ENCODE data around the gene STIL. TPM values are rescaled to one million over a fixed set of nuclear protein-coding genes. Genes with fewer than 3 reads are reported as not detected.
"Not testable (repeated sequence)": the region's sequence is repeated elsewhere in the genome, so short reads cannot be mapped to it uniquely, and the experiment has no call there.

The STIL gene
- total RNA-seq, 1 experiment from 2014 or later, result 29.7 TPM

DNA sequence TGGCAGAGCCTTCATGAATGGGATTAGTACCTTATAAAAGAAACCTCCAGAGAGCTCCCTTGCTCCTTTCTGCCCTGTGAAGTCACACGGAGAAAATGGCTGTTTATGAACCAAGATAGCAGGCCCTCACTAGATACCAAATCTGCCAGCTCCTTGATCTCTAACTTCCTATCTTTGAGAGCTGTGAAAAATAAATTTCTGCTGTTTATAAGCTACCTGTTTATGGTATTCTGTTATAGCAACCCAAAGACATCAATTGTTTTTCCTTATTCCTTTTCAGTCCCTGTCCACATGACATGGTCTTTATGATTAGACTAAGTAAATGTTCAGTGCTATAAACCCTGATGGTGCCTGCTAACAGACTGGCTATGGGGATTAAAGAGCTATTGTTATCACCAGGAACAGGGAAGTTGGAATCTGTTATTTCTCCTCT lies 9.7 kb upstream of the STIL start:
- no peak overlapping the region for H3K27ac Mint-ChIP-seq

DNA sequence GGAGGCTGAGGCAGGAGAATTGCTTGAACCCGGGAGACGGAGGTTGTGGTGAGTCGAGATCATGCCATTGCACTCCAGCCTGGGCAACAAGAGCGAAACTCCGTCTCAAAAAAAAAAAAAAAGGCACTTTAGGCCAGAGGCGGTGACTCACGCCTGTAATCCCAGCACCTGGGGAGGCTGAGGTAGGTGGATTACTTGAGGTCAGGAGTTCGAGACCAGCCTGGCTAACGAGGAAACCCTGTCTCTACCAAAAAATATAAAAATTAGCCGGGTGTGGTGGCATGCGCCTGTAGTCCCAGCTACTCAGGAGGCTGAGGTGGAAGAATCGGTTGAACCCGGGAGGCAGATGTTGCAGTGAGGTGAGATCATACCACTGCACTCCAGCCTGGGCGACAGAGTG lies 6.0 kb upstream of the STIL start:
- H3K9me3 Mint-ChIP-seq; H3K4me3 Mint-ChIP-seq; CTCF ChIA-PET; H3K4me1 Mint-ChIP-seq; H3K27me3 Mint-ChIP-seq (ENCODE audit: low read depth); DNase-seq (ENCODE audit: low spot score); H3K36me3 Mint-ChIP-seq; POLR2A ChIA-PET; ATAC-seq; H3K27ac Mint-ChIP-seq: not testable (repeated sequence)

More for the DNA sequence above, 9.7 kb upstream of the STIL start:
- DNase-seq (ENCODE audit: low spot score), result no peak
- ChIA-PET POLR2A (interaction anchor here (0.8 kb wide), 1 partner anchor 10 kb away, joined by 5 read pairs; the partner anchor contains the start of gene STIL), CTCF (interaction anchor here (1.5 to 1.6 kb wide), 2 partner anchors 9 to 10 kb away, joined by 4 to 9 read pairs; partner anchors contain the start of genes CMPK1 and STIL)
- Mint-ChIP-seq H3K27me3 (ENCODE audit: low read depth) (no peaks in the 10 kb centered on the region), H3K4me3 (no peak overlapping the region), H3K9me3 (no peaks in the 10 kb centered on the region), H3K36me3 (no peaks in the 10 kb centered on the region), H3K4me1 (no peaks in the 10 kb centered on the region)
- no peak for ATAC-seq
- TF ChIP-seq GRHL2 (CRISPR knock-in tag; IDR thresholded peaks at IDR 0.05; ENCODE audit: insufficient replicate concordance, severe bottlenecking) (no peak), GTF2I (CRISPR knock-in tag; conservative IDR thresholded peaks at IDR 0.05) (no peak), KAT7 (CRISPR knock-in tag; IDR thresholded peaks at IDR 0.05; ENCODE audit: borderline replicate concordance) (no peak), NFATC4 (CRISPR knock-in tag; IDR thresholded peaks at IDR 0.05) (no peak), ZNF121 (CRISPR knock-in tag; IDR thresholded peaks at IDR 0.05) (no peak), ZNF416 (CRISPR knock-in tag; IDR thresholded peaks at IDR 0.05) (no peak), ZNF232 (CRISPR knock-in tag; IDR thresholded peaks at IDR 0.05) (no peak), ZNF423 (CRISPR knock-in tag; IDR thresholded peaks at IDR 0.05) (no peak), TEAD1 (CRISPR knock-in tag; IDR thresholded peaks at IDR 0.05) (no peak), ZNF671 (CRISPR knock-in tag; IDR thresholded peaks at IDR 0.05) (no peak)
- TF ChIP-seq, protein P1, sequence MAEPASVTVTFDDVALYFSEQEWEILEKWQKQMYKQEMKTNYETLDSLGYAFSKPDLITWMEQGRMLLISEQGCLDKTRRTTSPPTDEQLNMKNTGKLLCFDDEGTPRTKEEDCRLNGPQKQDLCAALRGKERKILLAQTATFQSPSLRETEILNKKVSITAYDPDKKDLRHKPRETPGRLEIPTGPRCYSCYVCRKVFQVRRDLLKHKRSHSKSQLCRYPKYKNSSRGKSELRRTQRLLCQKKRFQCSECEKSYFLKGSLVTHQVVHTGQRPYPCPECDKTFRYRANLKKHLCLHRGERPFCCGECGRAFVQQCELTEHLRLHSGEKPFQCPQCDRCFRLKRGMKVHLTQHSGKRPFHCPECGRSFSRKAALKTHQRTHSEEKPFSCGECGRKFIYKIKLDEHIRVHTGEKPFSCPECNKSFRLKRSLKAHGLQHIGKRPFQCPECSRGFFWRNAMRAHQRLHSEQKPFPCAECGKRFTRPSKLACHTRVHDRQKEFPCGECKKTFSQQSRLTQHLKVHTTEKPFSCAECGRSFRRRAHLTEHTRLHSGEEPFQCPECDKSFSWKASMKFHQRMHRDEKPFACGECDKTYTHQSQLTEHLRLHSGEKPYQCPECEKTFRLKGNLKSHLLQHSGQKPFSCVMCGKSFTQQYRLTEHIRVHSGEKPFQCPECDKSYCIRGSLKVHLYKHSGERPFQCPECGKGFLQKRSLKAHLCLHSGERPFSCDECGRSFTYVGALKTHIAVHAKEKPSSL (CRISPR knock-in tag; conservative IDR thresholded peaks at IDR 0.05), result no peak
- TF ChIP-seq, protein P2, sequence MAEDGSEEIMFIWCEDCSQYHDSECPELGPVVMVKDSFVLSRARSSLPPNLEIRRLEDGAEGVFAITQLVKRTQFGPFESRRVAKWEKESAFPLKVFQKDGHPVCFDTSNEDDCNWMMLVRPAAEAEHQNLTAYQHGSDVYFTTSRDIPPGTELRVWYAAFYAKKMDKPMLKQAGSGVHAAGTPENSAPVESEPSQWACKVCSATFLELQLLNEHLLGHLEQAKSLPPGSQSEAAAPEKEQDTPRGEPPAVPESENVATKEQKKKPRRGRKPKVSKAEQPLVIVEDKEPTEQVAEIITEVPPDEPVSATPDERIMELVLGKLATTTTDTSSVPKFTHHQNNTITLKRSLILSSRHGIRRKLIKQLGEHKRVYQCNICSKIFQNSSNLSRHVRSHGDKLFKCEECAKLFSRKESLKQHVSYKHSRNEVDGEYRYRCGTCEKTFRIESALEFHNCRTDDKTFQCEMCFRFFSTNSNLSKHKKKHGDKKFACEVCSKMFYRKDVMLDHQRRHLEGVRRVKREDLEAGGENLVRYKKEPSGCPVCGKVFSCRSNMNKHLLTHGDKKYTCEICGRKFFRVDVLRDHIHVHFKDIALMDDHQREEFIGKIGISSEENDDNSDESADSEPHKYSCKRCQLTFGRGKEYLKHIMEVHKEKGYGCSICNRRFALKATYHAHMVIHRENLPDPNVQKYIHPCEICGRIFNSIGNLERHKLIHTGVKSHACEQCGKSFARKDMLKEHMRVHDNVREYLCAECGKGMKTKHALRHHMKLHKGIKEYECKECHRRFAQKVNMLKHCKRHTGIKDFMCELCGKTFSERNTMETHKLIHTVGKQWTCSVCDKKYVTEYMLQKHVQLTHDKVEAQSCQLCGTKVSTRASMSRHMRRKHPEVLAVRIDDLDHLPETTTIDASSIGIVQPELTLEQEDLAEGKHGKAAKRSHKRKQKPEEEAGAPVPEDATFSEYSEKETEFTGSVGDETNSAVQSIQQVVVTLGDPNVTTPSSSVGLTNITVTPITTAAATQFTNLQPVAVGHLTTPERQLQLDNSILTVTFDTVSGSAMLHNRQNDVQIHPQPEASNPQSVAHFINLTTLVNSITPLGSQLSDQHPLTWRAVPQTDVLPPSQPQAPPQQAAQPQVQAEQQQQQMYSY (CRISPR knock-in tag; IDR thresholded peaks at IDR 0.05), result no peak
- TF ChIP-seq, protein P3, sequence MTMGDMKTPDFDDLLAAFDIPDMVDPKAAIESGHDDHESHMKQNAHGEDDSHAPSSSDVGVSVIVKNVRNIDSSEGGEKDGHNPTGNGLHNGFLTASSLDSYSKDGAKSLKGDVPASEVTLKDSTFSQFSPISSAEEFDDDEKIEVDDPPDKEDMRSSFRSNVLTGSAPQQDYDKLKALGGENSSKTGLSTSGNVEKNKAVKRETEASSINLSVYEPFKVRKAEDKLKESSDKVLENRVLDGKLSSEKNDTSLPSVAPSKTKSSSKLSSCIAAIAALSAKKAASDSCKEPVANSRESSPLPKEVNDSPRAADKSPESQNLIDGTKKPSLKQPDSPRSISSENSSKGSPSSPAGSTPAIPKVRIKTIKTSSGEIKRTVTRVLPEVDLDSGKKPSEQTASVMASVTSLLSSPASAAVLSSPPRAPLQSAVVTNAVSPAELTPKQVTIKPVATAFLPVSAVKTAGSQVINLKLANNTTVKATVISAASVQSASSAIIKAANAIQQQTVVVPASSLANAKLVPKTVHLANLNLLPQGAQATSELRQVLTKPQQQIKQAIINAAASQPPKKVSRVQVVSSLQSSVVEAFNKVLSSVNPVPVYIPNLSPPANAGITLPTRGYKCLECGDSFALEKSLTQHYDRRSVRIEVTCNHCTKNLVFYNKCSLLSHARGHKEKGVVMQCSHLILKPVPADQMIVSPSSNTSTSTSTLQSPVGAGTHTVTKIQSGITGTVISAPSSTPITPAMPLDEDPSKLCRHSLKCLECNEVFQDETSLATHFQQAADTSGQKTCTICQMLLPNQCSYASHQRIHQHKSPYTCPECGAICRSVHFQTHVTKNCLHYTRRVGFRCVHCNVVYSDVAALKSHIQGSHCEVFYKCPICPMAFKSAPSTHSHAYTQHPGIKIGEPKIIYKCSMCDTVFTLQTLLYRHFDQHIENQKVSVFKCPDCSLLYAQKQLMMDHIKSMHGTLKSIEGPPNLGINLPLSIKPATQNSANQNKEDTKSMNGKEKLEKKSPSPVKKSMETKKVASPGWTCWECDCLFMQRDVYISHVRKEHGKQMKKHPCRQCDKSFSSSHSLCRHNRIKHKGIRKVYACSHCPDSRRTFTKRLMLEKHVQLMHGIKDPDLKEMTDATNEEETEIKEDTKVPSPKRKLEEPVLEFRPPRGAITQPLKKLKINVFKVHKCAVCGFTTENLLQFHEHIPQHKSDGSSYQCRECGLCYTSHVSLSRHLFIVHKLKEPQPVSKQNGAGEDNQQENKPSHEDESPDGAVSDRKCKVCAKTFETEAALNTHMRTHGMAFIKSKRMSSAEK (CRISPR knock-in tag; IDR thresholded peaks at IDR 0.05; ENCODE audit: borderline replicate concordance), result no peak
- TF ChIP-seq, protein P4, sequence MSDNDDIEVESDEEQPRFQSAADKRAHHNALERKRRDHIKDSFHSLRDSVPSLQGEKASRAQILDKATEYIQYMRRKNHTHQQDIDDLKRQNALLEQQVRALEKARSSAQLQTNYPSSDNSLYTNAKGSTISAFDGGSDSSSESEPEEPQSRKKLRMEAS (CRISPR knock-in tag; IDR thresholded peaks at IDR 0.05), result no peak
- TF ChIP-seq, protein P5, sequence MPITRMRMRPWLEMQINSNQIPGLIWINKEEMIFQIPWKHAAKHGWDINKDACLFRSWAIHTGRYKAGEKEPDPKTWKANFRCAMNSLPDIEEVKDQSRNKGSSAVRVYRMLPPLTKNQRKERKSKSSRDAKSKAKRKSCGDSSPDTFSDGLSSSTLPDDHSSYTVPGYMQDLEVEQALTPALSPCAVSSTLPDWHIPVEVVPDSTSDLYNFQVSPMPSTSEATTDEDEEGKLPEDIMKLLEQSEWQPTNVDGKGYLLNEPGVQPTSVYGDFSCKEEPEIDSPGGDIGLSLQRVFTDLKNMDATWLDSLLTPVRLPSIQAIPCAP (CRISPR knock-in tag; IDR thresholded peaks at IDR 0.05), result no peak
- TF ChIP-seq, protein P6, sequence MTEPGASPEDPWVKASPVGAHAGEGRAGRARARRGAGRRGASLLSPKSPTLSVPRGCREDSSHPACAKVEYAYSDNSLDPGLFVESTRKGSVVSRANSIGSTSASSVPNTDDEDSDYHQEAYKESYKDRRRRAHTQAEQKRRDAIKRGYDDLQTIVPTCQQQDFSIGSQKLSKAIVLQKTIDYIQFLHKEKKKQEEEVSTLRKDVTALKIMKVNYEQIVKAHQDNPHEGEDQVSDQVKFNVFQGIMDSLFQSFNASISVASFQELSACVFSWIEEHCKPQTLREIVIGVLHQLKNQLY (CRISPR knock-in tag; IDR thresholded peaks at IDR 0.05), result no peak
